ENCODE measurements around the gene EPB41.
"Not testable (repeated sequence)": the region's sequence is repeated elsewhere in the genome, so short reads cannot be mapped to it uniquely, and the experiment has no call there.

The EPB41 gene

GRCh38 chr1:29052100-29052499, 137.7 kb downstream of the EPB41 start:
- no peak for DNase-seq (ENCODE audit: low spot score)

- no peak for DNase-seq (ENCODE audit: low spot score)
These were observed 138.6 kb downstream of the EPB41 start for GRCh38 chr1:29052941-29053340.

- no peak for DNase-seq (ENCODE audit: low spot score)
These were observed 140.8 kb downstream of the EPB41 start for GRCh38 chr1:29055160-29055559.

GRCh38 chr1:29056256-29056655, 141.9 kb downstream of the EPB41 start:
- no peak for DNase-seq (ENCODE audit: low spot score)

GRCh38 chr1:29057700-29058099, 143.3 kb downstream of the EPB41 start:
- DNase-seq (ENCODE audit: low spot score): no peak

GRCh38 chr1:29062157-29062942, 148.0 kb downstream of the EPB41 start:
- no peak for DNase-seq (ENCODE audit: low spot score)

GRCh38 chr1:29064064-29064463, 149.7 kb downstream of the EPB41 start:
- DNase-seq (ENCODE audit: low spot score): no peak

- DNase-seq (ENCODE audit: low spot score): no peak
These were observed 162.8 kb downstream of the EPB41 start for GRCh38 chr1:29077155-29077554.

- not testable (repeated sequence) for DNase-seq (ENCODE audit: low spot score)
These were observed 165.7 kb downstream of the EPB41 start for GRCh38 chr1:29079916-29080629.

GRCh38 chr1:29081201-29081600, 166.8 kb downstream of the EPB41 start:
- DNase-seq (ENCODE audit: low spot score): no peak

GRCh38 chr1:29082519-29082918, 168.2 kb downstream of the EPB41 start:
- no peak for DNase-seq (ENCODE audit: low spot score)

- DNase-seq (ENCODE audit: low spot score): no peak
These were observed 169.2 kb downstream of the EPB41 start for GRCh38 chr1:29083317-29084195.

GRCh38 chr1:29084196-29084521, 169.8 kb downstream of the EPB41 start:
- no peak for DNase-seq (ENCODE audit: low spot score)

- no peak for DNase-seq (ENCODE audit: low spot score)
These were observed 176.7 kb downstream of the EPB41 start for GRCh38 chr1:29090937-29091618.

- DNase-seq (ENCODE audit: low spot score): not testable (repeated sequence)
These were observed 178.3 kb downstream of the EPB41 start for GRCh38 chr1:29092704-29093103.

- DNase-seq (ENCODE audit: low spot score): no peak
These were observed 180.1 kb downstream of the EPB41 start for GRCh38 chr1:29094433-29094832.

GRCh38 chr1:29094954-29095353, 180.6 kb downstream of the EPB41 start:
- DNase-seq (ENCODE audit: low spot score): no peak

- no peak for DNase-seq (ENCODE audit: low spot score)
These were observed 182.0 kb downstream of the EPB41 start for GRCh38 chr1:29096231-29096886.

- DNase-seq (ENCODE audit: low spot score): no peak
These were observed 184.9 kb downstream of the EPB41 start for GRCh38 chr1:29099286-29099685.

- no peak for DNase-seq (ENCODE audit: low spot score)
These were observed 186.1 kb downstream of the EPB41 start for GRCh38 chr1:29100487-29100886.

GRCh38 chr1:29105822-29106221, 191.5 kb downstream of the EPB41 start:
- no peak for DNase-seq (ENCODE audit: low spot score)

GRCh38 chr1:29108041-29108440, 193.7 kb downstream of the EPB41 start:
- not testable (repeated sequence) for DNase-seq (ENCODE audit: low spot score)

Data from CD4-positive, alpha-beta T cell treated with Interleukin-2 at 100 ng/mL for 4 hours (primary cell).